SK-N-SH treated with all-trans-retinoic acid at 6 μM for 48 hours (cell line): ENCODE data around the gene LYPD4.

Experiments
- ATAC-seq: fragments of 200-7000 bp; cut with Tn5 transposase; 3 replicates; pipeline ENCODE4 v1.9.1; 2020; ENCODE audit warnings: mild to moderate bottlenecking, moderate library complexity
- BACH2 ChIP-seq: fragments of 250-450 bp; sonication (Bioruptor Pico); IDR thresholded peaks from 2 replicates; pipeline ENCODE4 v1.9.0; 2021; ENCODE audit warnings: mild to moderate bottlenecking, borderline replicate concordance
- GLIS3 ChIP-seq: fragments of 250-450 bp; sonication (Bioruptor Pico); IDR thresholded peaks from 2 replicates; pipeline ENCODE4 v1.5.0; 2020; ENCODE audit warnings: mild to moderate bottlenecking, moderate library complexity
- ISL1 ChIP-seq: fragments of 250-450 bp; sonication (Bioruptor Pico); IDR thresholded peaks from 2 replicates; pipeline ENCODE4 v2.1.2; 2022; ENCODE audit warnings: mild to moderate bottlenecking, moderate library complexity
- OSR1 ChIP-seq: fragments of 250-450 bp; sonication (Bioruptor Pico); IDR thresholded peaks from 2 replicates; pipeline ENCODE4 v1.8.0; 2022; ENCODE audit warnings: moderate library complexity, mild to moderate bottlenecking, inconsistent platforms
- PPARA ChIP-seq: fragments of 250-450 bp; sonication (Bioruptor Pico); IDR thresholded peaks from 2 replicates; pipeline ENCODE4 v1.5.0; 2020; ENCODE audit warnings: mild to moderate bottlenecking, borderline replicate concordance
- TCF4 ChIP-seq: fragments of 250-450 bp; sonication (Bioruptor Pico); IDR thresholded peaks from 2 replicates; pipeline ENCODE4 v1.8.0; 2021; ENCODE audit warnings: mild to moderate bottlenecking, moderate library complexity, borderline replicate concordance
- TOX ChIP-seq: fragments of 250-450 bp; sonication (Bioruptor Pico); IDR thresholded peaks from 2 replicates; pipeline ENCODE4 v1.8.0; 2021; ENCODE audit warnings: mild to moderate bottlenecking, moderate library complexity, borderline replicate concordance
- ZC3H10 ChIP-seq: fragments of 250-450 bp; sonication (Bioruptor Pico); IDR thresholded peaks from 2 replicates; pipeline ENCODE4 v1.5.1; 2021; ENCODE audit warnings: mild to moderate bottlenecking, moderate library complexity
- ZFP3 ChIP-seq: fragments of 250-450 bp; sonication (Bioruptor Pico); IDR thresholded peaks from 2 replicates; pipeline ENCODE4 v1.5.0; 2020; ENCODE audit warnings: mild to moderate bottlenecking, moderate library complexity
- ZFP30 ChIP-seq: fragments of 450-650 bp; formaldehyde crosslinking; IDR thresholded peaks from 2 replicates; pipeline ENCODE4 v1.5.0; 2022; ENCODE audit warnings: mild to moderate bottlenecking, moderate library complexity
- ZNF565 ChIP-seq: fragments of 450-650 bp; formaldehyde crosslinking; conservative IDR thresholded peaks from 2 replicates; pipeline ENCODE4 v1.5.0; 2020; ENCODE audit warnings: low read depth, mild to moderate bottlenecking, moderate library complexity
- ZNF8 ChIP-seq: fragments of 450-650 bp; formaldehyde crosslinking; IDR thresholded peaks from 2 replicates; pipeline ENCODE4 v1.5.0; 2020; ENCODE audit warnings: mild to moderate bottlenecking, moderate library complexity
- TF ChIP-seq, protein P1 (sequence below): fragments of 250-450 bp; sonication (Bioruptor Pico); IDR thresholded peaks from 2 replicates; pipeline ENCODE4 v1.5.0; 2020; ENCODE audit warnings: mild to moderate bottlenecking, moderate library complexity
- TF ChIP-seq, protein P2 (sequence below): fragments of 250-450 bp; sonication (Bioruptor Pico); IDR thresholded peaks from 2 replicates; pipeline ENCODE4 v1.8.0; 2020; ENCODE audit warnings: mild to moderate bottlenecking, moderate library complexity, borderline replicate concordance

LYPD4 gene

DNA sequence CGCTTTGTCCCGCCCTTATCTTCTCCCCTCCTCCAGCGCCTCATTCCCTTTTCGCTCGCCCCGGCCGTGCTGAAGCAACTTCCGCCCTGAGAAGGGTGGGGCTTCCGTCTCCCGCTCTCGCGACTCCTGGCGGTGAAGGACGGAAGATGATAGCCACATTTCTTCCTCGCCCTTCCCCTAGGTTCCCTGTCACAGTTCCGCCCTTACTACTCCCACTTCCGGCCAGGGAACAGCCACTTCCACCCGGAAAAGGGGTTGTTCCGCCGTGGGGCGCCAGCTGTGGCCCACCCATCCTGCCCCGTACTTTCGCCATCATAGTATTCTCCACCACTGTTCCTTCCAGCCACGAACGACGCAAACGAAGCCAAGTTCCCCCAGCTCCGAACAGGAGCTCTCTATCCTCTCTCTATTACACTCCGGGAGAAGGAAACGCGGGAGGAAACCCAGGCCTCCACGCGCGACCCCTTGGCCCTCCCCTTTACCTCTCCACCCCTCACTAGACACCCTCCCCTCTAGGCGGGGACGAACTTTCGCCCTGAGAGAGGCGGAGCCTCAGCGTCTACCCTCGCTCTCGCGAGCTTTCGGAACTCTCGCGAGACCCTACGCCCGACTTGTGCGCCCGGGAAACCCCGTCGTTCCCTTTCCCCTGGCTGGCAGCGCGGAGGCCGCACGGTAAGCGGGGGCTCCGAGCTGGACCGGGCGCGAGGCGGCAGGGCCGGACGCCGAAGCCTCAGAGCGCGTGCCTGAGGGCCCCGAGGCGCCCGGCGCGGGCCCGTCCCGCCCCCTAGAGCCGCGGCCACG, 15.3 kb upstream of the LYPD4 start, which contains the start of gene RPS19:
TSS of gene RPS19 (plus strand) at position 638 of the 801 bp plus-strand sequence. CDS start 520 bp downstream, outside the sequence.
- TF ChIP-seq, protein P1, sequence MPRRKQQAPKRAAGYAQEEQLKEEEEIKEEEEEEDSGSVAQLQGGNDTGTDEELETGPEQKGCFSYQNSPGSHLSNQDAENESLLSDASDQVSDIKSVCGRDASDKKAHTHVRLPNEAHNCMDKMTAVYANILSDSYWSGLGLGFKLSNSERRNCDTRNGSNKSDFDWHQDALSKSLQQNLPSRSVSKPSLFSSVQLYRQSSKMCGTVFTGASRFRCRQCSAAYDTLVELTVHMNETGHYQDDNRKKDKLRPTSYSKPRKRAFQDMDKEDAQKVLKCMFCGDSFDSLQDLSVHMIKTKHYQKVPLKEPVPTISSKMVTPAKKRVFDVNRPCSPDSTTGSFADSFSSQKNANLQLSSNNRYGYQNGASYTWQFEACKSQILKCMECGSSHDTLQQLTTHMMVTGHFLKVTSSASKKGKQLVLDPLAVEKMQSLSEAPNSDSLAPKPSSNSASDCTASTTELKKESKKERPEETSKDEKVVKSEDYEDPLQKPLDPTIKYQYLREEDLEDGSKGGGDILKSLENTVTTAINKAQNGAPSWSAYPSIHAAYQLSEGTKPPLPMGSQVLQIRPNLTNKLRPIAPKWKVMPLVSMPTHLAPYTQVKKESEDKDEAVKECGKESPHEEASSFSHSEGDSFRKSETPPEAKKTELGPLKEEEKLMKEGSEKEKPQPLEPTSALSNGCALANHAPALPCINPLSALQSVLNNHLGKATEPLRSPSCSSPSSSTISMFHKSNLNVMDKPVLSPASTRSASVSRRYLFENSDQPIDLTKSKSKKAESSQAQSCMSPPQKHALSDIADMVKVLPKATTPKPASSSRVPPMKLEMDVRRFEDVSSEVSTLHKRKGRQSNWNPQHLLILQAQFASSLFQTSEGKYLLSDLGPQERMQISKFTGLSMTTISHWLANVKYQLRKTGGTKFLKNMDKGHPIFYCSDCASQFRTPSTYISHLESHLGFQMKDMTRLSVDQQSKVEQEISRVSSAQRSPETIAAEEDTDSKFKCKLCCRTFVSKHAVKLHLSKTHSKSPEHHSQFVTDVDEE (CRISPR knock-in tag) = peak; percentile 27; the same call in 1 of the 2 replicates
- TF ChIP-seq, protein P2, sequence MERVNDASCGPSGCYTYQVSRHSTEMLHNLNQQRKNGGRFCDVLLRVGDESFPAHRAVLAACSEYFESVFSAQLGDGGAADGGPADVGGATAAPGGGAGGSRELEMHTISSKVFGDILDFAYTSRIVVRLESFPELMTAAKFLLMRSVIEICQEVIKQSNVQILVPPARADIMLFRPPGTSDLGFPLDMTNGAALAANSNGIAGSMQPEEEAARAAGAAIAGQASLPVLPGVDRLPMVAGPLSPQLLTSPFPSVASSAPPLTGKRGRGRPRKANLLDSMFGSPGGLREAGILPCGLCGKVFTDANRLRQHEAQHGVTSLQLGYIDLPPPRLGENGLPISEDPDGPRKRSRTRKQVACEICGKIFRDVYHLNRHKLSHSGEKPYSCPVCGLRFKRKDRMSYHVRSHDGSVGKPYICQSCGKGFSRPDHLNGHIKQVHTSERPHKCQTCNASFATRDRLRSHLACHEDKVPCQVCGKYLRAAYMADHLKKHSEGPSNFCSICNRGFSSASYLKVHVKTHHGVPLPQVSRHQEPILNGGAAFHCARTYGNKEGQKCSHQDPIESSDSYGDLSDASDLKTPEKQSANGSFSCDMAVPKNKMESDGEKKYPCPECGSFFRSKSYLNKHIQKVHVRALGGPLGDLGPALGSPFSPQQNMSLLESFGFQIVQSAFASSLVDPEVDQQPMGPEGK (CRISPR knock-in tag) = peak; percentile 49; the same call in 1 of the 2 replicates
- TF ChIP-seq TCF4 (peak; percentile 25; the same call in 1 of the 2 replicates), TOX (CRISPR knock-in tag) (no peak)
- TF ChIP-seq, all 23 proteins: peak for 3
- ATAC-seq = peak; percentile 92

DNA sequence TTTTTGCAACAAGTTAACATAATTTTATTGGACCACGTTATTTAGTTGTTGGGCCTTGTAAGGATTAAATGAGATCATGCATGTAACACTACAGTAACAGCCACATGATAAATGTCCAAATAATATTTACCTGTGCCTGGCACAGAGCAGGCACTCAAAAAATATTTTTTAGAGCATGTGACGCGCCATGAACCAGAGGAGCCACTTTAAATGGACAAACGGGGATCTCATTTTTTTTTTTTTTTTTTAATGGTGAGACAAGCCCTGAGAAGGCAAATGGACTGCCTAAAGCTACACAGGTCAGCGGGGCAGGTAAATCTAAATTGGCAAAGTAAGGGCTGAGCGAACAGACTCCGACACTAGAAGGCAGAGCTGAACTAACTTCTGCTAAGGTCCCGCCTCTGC, 14.7 kb upstream of the LYPD4 start:
- TF ChIP-seq, protein P1 (CRISPR knock-in tag) = no peak
- ATAC-seq = no peak

DNA sequence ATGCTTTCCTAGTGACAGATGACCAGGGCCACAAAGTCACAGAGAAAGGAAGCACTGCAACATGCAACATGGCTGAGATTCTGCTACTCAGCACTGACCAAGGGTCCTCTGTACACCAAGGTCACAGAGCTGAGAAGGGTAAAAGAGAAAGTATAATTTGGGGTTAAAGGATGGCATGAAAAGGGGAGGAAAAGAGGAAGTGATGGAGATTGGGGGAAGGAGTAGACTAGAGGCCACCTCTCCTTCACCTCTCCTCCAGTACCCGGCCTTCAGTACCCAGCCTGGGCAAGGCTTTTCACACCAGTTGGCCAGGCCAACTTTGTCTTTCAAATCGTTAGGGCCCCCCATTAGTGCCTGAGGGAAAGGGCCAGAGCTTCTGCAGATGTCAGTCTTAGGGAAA, 9.3 kb upstream of the LYPD4 start:
- no peak for ATAC-seq
- TF ChIP-seq ZC3H10 (CRISPR knock-in tag) (no peak), ZFP3 (CRISPR knock-in tag) (no peak), GLIS3 (no peak), ZFP30 (CRISPR knock-in tag) (no peak), BACH2 (CRISPR knock-in tag) (no peak), ZNF565 (no peak), ISL1 (no peak), ZNF8 (no peak), PPARA (CRISPR knock-in tag) (no peak), OSR1 (CRISPR knock-in tag) (no peak)
- TF ChIP-seq, protein P1 (CRISPR knock-in tag) = no peak
- TF ChIP-seq, protein P2 (CRISPR knock-in tag) = no peak
- TF ChIP-seq, all 23 proteins: peak for 0
